ENCODE results near the gene RCL1.

Gene RCL1

GRCh38 chr9:4771788-4772187, 21.0 kb upstream of the RCL1 start:
- no peak for TF ChIP-seq FOXP2 (optimal IDR thresholded peaks at IDR 0.05; ENCODE audit: borderline replicate concordance, extremely low read depth, extremely low read length, insufficient read depth)
- no peak for TF ChIP-seq SIN3A (IDR thresholded peaks at IDR 0.05; ENCODE audit: borderline replicate concordance, insufficient read depth, low read length)
- TF ChIP-seq TAF1 (IDR thresholded peaks at IDR 0.05; ENCODE audit: borderline replicate concordance, insufficient read depth, low read length), result no peak
- no peak for TF ChIP-seq POLR2AphosphoS5 (IDR thresholded peaks at IDR 0.05; ENCODE audit: low read depth, low read length)
- TF ChIP-seq REST (IDR thresholded peaks at IDR 0.05; ENCODE audit: insufficient read depth in 1 of 2, low read depth in 2 of 2, low read length in 2 of 2), result no peak

- TF ChIP-seq POLR2AphosphoS5 (IDR thresholded peaks at IDR 0.05; ENCODE audit: low read depth, low read length) (no peak), TAF1 (IDR thresholded peaks at IDR 0.05; ENCODE audit: borderline replicate concordance, insufficient read depth, low read length) (no peak), REST (IDR thresholded peaks at IDR 0.05; ENCODE audit: insufficient read depth in 1 of 2, low read depth in 2 of 2, low read length in 2 of 2) (no peak), SIN3A (IDR thresholded peaks at IDR 0.05; ENCODE audit: borderline replicate concordance, insufficient read depth, low read length) (no peak), FOXP2 (optimal IDR thresholded peaks at IDR 0.05; ENCODE audit: borderline replicate concordance, extremely low read depth, extremely low read length, insufficient read depth) (no peak)
Measured at GRCh38 chr9:4774209-4774608, 18.5 kb upstream of the RCL1 start.

GRCh38 chr9:4780651-4781050, 12.1 kb upstream of the RCL1 start:
- TF ChIP-seq FOXP2 (optimal IDR thresholded peaks at IDR 0.05; ENCODE audit: borderline replicate concordance, extremely low read depth, extremely low read length, insufficient read depth) (no peak), TAF1 (IDR thresholded peaks at IDR 0.05; ENCODE audit: borderline replicate concordance, insufficient read depth, low read length) (no peak), POLR2AphosphoS5 (IDR thresholded peaks at IDR 0.05; ENCODE audit: low read depth, low read length) (no peak), REST (IDR thresholded peaks at IDR 0.05; ENCODE audit: insufficient read depth in 1 of 2, low read depth in 2 of 2, low read length in 2 of 2) (no peak), SIN3A (IDR thresholded peaks at IDR 0.05; ENCODE audit: borderline replicate concordance, insufficient read depth, low read length) (no peak)

- TF ChIP-seq REST (IDR thresholded peaks at IDR 0.05; ENCODE audit: insufficient read depth in 1 of 2, low read depth in 2 of 2, low read length in 2 of 2), result no peak
- TF ChIP-seq POLR2AphosphoS5 (IDR thresholded peaks at IDR 0.05; ENCODE audit: low read depth, low read length), result no peak
- no peak for TF ChIP-seq FOXP2 (optimal IDR thresholded peaks at IDR 0.05; ENCODE audit: borderline replicate concordance, extremely low read depth, extremely low read length, insufficient read depth)
- no peak for TF ChIP-seq TAF1 (IDR thresholded peaks at IDR 0.05; ENCODE audit: borderline replicate concordance, insufficient read depth, low read length)
- no peak for TF ChIP-seq SIN3A (IDR thresholded peaks at IDR 0.05; ENCODE audit: borderline replicate concordance, insufficient read depth, low read length)
Measured at GRCh38 chr9:4781408-4781807, 11.3 kb upstream of the RCL1 start.

- TF ChIP-seq FOXP2 (optimal IDR thresholded peaks at IDR 0.05; ENCODE audit: borderline replicate concordance, extremely low read depth, extremely low read length, insufficient read depth) (no peak), POLR2AphosphoS5 (IDR thresholded peaks at IDR 0.05; ENCODE audit: low read depth, low read length) (no peak), REST (IDR thresholded peaks at IDR 0.05; ENCODE audit: insufficient read depth in 1 of 2, low read depth in 2 of 2, low read length in 2 of 2) (no peak), TAF1 (IDR thresholded peaks at IDR 0.05; ENCODE audit: borderline replicate concordance, insufficient read depth, low read length) (no peak), SIN3A (IDR thresholded peaks at IDR 0.05; ENCODE audit: borderline replicate concordance, insufficient read depth, low read length) (no peak)
Measured at GRCh38 chr9:4784403-4784802, 8.3 kb upstream of the RCL1 start.

Data from PFSK-1 (cell line).